Measurements from ENCODE around the gene UTF1. TPM values are rescaled to one million over a fixed set of nuclear protein-coding genes. Genes with fewer than 3 reads are reported as not detected.

UTF1 gene
- polyA plus RNA-seq, 1 donor from 2014 or later: not detected

DNA sequence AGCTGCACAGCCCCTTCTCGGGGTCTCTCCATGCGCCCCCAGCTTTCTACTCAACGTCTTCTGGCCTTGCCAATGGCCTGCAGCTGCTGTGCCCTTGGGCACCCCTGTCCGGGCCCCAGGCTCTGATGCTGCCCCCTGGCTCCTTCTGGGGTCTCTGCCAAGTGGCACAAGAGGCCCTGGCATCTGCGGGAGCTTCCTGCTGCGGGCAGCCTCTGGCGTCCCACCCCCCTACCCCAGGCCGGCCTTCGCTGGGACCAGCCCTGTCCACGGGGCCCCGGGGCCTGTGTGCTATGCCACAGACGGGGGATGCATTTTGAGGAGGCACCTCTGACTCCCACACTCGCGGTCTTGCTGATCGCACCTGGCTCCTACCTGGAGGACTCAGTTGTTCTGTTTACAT lies 10.0 kb downstream of the UTF1 start:
- TF ChIP-seq POLR2AphosphoS5 (IDR thresholded peaks at IDR 0.05): no peak
- TF ChIP-seq RAD21 (conservative IDR thresholded peaks at IDR 0.05): no peak
- TF ChIP-seq EZH2 (IDR thresholded peaks at IDR 0.05; ENCODE audit: borderline replicate concordance, insufficient read depth, low read length, poor library complexity, severe bottlenecking): no peak
- no peak for TF ChIP-seq TAF1 (IDR thresholded peaks at IDR 0.05; ENCODE audit: low read depth)
- no peak for TF ChIP-seq EP300 (conservative IDR thresholded peaks at IDR 0.05; ENCODE audit: poor library complexity, severe bottlenecking)
- TF ChIP-seq MXI1 (conservative IDR thresholded peaks at IDR 0.05; ENCODE audit: poor library complexity, severe bottlenecking): no peak
- no peak for TF ChIP-seq CTCF (IDR thresholded peaks at IDR 0.05; ENCODE audit: poor library complexity, severe bottlenecking)
- TF ChIP-seq SMC3 (conservative IDR thresholded peaks at IDR 0.05; ENCODE audit: poor library complexity): no peak
- no peak for TF ChIP-seq REST (IDR thresholded peaks at IDR 0.05; ENCODE audit: borderline replicate concordance)
- no peak overlapping the region for H3K4me2 ChIP-seq (ENCODE audit: low read length)
- H2AFZ ChIP-seq (ENCODE audit: low read depth, low read length): no peak overlapping the region
- no peak overlapping the region for H3K4me3 ChIP-seq (ENCODE audit: low read length)
- no peaks in the 10 kb centered on the region for H4K20me1 ChIP-seq (ENCODE audit: insufficient read depth)
- H3K36me3 ChIP-seq (ENCODE audit: insufficient read depth, low read length): no peaks in the 10 kb centered on the region
- H3K27ac ChIP-seq (ENCODE audit: low read length): no peak overlapping the region
- H3K9me3 ChIP-seq (ENCODE audit: low read length): no peaks in the 10 kb centered on the region
- no peak overlapping the region for H3K9ac ChIP-seq (ENCODE audit: low read length)
- H3K27me3 ChIP-seq (ENCODE audit: insufficient read depth, low read depth, low read length): peaks cover 47% of the 10 kb centered on the region
- no peaks in the 10 kb centered on the region for H3K79me2 ChIP-seq (replicated peaks; ENCODE audit: insufficient read depth, low read length)
- H3K9me2 ChIP-seq (ENCODE audit: insufficient read depth, low read length): no peaks in the 10 kb centered on the region
- H3F3A ChIP-seq (ENCODE audit: insufficient read depth, low read length, poor library complexity, severe bottlenecking): no peaks in the 10 kb centered on the region

GRCh38 chr10:133241501-133242205 lies 11.6 kb downstream of the UTF1 start:
- Histone ChIP-seq H3K79me2 (replicated peaks; ENCODE audit: insufficient read depth, low read length) (no peaks in the 10 kb centered on the region), H2AFZ (ENCODE audit: low read depth, low read length) (no peak overlapping the region), H3K4me3 (ENCODE audit: low read length) (no peak overlapping the region), H3K27ac (ENCODE audit: low read length) (no peak overlapping the region), H3K9me2 (ENCODE audit: insufficient read depth, low read length) (no peaks in the 10 kb centered on the region), H3K9me3 (ENCODE audit: low read length) (no peaks in the 10 kb centered on the region), H3K27me3 (ENCODE audit: insufficient read depth, low read depth, low read length) (peaks cover 30% of the 10 kb centered on the region), H4K20me1 (ENCODE audit: insufficient read depth) (no peaks in the 10 kb centered on the region), H3K4me2 (ENCODE audit: low read length) (no peak overlapping the region), H3K9ac (ENCODE audit: low read length) (no peak overlapping the region), H3K36me3 (ENCODE audit: insufficient read depth, low read length) (no peaks in the 10 kb centered on the region), H3F3A (ENCODE audit: insufficient read depth, low read length, poor library complexity, severe bottlenecking) (no peaks in the 10 kb centered on the region)
- no peak for TF ChIP-seq TAF1 (IDR thresholded peaks at IDR 0.05; ENCODE audit: low read depth)
- TF ChIP-seq REST (IDR thresholded peaks at IDR 0.05; ENCODE audit: borderline replicate concordance): no peak
- TF ChIP-seq EP300 (conservative IDR thresholded peaks at IDR 0.05; ENCODE audit: poor library complexity, severe bottlenecking): no peak
- no peak for TF ChIP-seq MXI1 (conservative IDR thresholded peaks at IDR 0.05; ENCODE audit: poor library complexity, severe bottlenecking)
- TF ChIP-seq CTCF (IDR thresholded peaks at IDR 0.05; ENCODE audit: poor library complexity, severe bottlenecking): no peak
- TF ChIP-seq EZH2 (IDR thresholded peaks at IDR 0.05; ENCODE audit: borderline replicate concordance, insufficient read depth, low read length, poor library complexity, severe bottlenecking): no peak
